ENCODE results near the gene ZNF749. TPM values are rescaled to one million over a fixed set of nuclear protein-coding genes. Genes with fewer than 3 reads are reported as not detected.

The ZNF749 gene
- 17.6 and 21.9 TPM in 2 replicates for total RNA-seq (2014; rRNA removed)
- Bru-seq, nascent RNA: percentile 85 among the genes with signal in this experiment
- BruChase-seq, experiment 1, labeled RNA remaining after a 6-hour chase: percentile 86 among the genes with signal in this experiment
- BruChase-seq, experiment 2, labeled RNA remaining after a 2-hour chase: percentile 93 among the genes with signal in this experiment
- long read RNA-seq, partial matches to known transcripts: 0 of 10 reads
- long read RNA-seq, other reads (novel, unspliced or antisense): 10 of 10 reads

- intact Hi-C loops (cut with micrococcal nuclease): loop anchor here (1.0 to 5.0 kb wide), 2 partner anchors 24 to 52 kb away; partner anchors contain the start of genes ZNF17 and ZNF419
- ChIA-PET POLR2A (ENCODE audit: unreplicated experiment) (no interaction called here), CTCF (no interaction called here)
- TF ChIP-seq EZH2phosphoT487 (IDR thresholded peaks at IDR 0.05; ENCODE audit: borderline replicate concordance, low read length) (no peak), EZH2 (IDR thresholded peaks at IDR 0.05; ENCODE audit: low read length, unreplicated experiment) (no peak), CTCF (conservative IDR thresholded peaks at IDR 0.05; ENCODE audit: low read depth, low read length) (no peak)
- Histone ChIP-seq H3K4me3 (ENCODE audit: low read length) (peak within 1 kb of the TSS; percentile 88), H3K9me3 (ENCODE audit: low read length) (no peaks in the 10 kb centered on the region), H3K9ac (ENCODE audit: low read length) (peak within 1 kb of the TSS; percentile 86), H2AFZ (ENCODE audit: low read length) (peak within 1 kb of the TSS; percentile 94), H3K27ac (ENCODE audit: low read length) (peak within 1 kb of the TSS; percentile 34), H3K9me2 (replicated peaks; ENCODE audit: low read length) (no peaks in the 10 kb centered on the region), H3K36me3 (ENCODE audit: low read depth, low read length) (peaks cover 33% of the 10 kb centered on the region), H4K20me1 (ENCODE audit: low read length) (no peaks in the 10 kb centered on the region), H3K4me1 (ENCODE audit: insufficient read depth, low read length) (peaks cover 14% of the 10 kb centered on the region), H3F3A (ENCODE audit: low read length, unreplicated experiment) (no peaks in the 10 kb centered on the region), H3K79me2 (ENCODE audit: low read length) (peaks cover 50% of the 10 kb centered on the region), H3K4me2 (ENCODE audit: low read length) (peak within 1 kb of the TSS; percentile 87), H3K27me3 (ENCODE audit: low read length) (no peaks in the 10 kb centered on the region)
- DNase-seq (peak; percentile 100), ATAC-seq (peak; percentile 96)
- TSS peak; percentile 67 for BruUV-seq (replicated peaks)
These were observed at the start of gene ZNF749 for GRCh38 chr19:57435062-57435978. ZNF749 (plus strand) TSS chr19:57435325; CDS start chr19:57435579, 254 bp downstream.

- no peak overlapping the region for H3K27ac ChIP-seq (ENCODE audit: low read length)
- H3K9me2 ChIP-seq (replicated peaks; ENCODE audit: low read length): no peaks in the 10 kb centered on the region
- ChIA-PET CTCF (no interaction called here), POLR2A (ENCODE audit: unreplicated experiment) (interaction anchor here (0.5 kb wide), 2 partner anchors 149 to 975 kb away, joined by 3 read pairs; partner anchors contain the start of gene ZNF805)
- intact Hi-C loops (cut with micrococcal nuclease): loop anchor here (1.0 kb wide), 1 partner anchor 22 kb away; the partner anchor contains the start of gene ZNF17
- H3K9me3 ChIP-seq (ENCODE audit: low read length): peaks cover 5% of the 10 kb centered on the region
- DNase-seq: no peak
- peak overlapping the region; percentile 91 for H3K4me2 ChIP-seq (ENCODE audit: low read length)
- ATAC-seq: no peak
- peak overlapping the region; percentile 82 for H3K4me3 ChIP-seq (ENCODE audit: low read length)
- no peaks in the 10 kb centered on the region for H4K20me1 ChIP-seq (ENCODE audit: low read length)
- H3F3A ChIP-seq (ENCODE audit: low read length, unreplicated experiment): no peaks in the 10 kb centered on the region
- TF ChIP-seq EZH2 (IDR thresholded peaks at IDR 0.05; ENCODE audit: low read length, unreplicated experiment) (no peak), CTCF (conservative IDR thresholded peaks at IDR 0.05; ENCODE audit: low read depth, low read length) (no peak), EZH2phosphoT487 (IDR thresholded peaks at IDR 0.05; ENCODE audit: borderline replicate concordance, low read length) (no peak)
- H3K79me2 ChIP-seq (ENCODE audit: low read length): peaks cover 48% of the 10 kb centered on the region
- TSS peak; percentile 96 for BruUV-seq (replicated peaks)
- peaks cover 25% of the 10 kb centered on the region for H3K36me3 ChIP-seq (ENCODE audit: low read depth, low read length)
- H3K27me3 ChIP-seq (ENCODE audit: low read length): no peaks in the 10 kb centered on the region
- peak overlapping the region; percentile 79 for H3K9ac ChIP-seq (ENCODE audit: low read length)
- H3K4me1 ChIP-seq (ENCODE audit: insufficient read depth, low read length): peaks cover 18% of the 10 kb centered on the region
- H2AFZ ChIP-seq (ENCODE audit: low read length): peak overlapping the region; percentile 80
These were observed 45.9 kb upstream of the ZNF749 start for GRCh38 chr19:57389194-57389729.

All from PC-3 (cell line).